HL-60/S4 (cell line): Measurements from ENCODE around the gene KCNH5.

Experiments
- in situ Hi-C: fragments of 300-500 bp; cut with MboI; formaldehyde crosslinking; loops from 2 replicates; pipeline ENCODE4 v1.14.3; 2022; ENCODE audit warnings: low sequenced_read_pairs

The KCNH5 gene, protein sequence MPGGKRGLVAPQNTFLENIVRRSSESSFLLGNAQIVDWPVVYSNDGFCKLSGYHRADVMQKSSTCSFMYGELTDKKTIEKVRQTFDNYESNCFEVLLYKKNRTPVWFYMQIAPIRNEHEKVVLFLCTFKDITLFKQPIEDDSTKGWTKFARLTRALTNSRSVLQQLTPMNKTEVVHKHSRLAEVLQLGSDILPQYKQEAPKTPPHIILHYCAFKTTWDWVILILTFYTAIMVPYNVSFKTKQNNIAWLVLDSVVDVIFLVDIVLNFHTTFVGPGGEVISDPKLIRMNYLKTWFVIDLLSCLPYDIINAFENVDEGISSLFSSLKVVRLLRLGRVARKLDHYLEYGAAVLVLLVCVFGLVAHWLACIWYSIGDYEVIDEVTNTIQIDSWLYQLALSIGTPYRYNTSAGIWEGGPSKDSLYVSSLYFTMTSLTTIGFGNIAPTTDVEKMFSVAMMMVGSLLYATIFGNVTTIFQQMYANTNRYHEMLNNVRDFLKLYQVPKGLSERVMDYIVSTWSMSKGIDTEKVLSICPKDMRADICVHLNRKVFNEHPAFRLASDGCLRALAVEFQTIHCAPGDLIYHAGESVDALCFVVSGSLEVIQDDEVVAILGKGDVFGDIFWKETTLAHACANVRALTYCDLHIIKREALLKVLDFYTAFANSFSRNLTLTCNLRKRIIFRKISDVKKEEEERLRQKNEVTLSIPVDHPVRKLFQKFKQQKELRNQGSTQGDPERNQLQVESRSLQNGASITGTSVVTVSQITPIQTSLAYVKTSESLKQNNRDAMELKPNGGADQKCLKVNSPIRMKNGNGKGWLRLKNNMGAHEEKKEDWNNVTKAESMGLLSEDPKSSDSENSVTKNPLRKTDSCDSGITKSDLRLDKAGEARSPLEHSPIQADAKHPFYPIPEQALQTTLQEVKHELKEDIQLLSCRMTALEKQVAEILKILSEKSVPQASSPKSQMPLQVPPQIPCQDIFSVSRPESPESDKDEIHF

DNA sequence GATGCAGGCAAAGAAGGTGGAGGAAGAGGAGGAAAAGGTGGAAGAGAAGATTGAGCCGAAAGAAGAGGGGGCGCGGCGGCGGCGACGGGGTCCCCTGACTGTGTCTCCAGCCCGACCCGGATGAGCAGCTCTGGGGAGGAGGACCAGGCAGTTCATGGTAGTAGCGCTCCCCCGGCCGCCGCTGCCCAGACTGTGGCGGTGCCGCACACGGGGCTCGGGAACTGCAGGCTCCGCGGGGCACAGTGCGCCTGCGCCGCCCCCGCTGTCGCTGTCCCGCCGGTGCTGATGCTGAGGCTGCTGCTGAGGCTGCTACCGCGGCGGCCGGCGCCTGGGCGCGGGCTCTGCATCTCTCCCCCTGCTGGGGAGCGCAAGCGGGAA, at the start of gene KCNH5:
KCNH5 (minus strand) TSS at position 225 of the 378 bp plus-strand sequence. CDS start 272 bp downstream, outside the sequence.
- in situ Hi-C loops: no loop called here

GRCh38 chr14:63091394-63091996, 46.2 kb upstream of the KCNH5 start:
- in situ Hi-C loops: no loop called here

DNA sequence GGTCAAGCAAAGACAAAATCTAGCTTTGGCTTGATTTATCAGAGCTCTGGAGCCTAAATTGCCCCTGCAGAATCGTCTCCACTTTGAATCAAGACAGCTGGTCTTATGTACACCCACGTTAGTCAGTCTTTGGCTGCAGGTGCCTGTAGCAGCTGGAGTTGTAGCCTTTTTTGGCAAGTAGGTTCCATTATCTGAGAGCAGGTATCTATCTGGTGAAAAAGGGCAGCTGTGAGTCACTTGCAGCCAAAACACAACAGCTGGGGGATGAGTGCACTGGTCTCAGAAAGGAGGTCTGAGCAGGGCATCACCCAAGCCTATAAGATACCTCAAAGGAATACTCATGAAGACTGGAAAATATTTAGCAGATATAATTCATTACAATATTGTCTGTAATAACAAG, 43.6 kb upstream of the KCNH5 start:
- in situ Hi-C loops: no loop called here

DNA sequence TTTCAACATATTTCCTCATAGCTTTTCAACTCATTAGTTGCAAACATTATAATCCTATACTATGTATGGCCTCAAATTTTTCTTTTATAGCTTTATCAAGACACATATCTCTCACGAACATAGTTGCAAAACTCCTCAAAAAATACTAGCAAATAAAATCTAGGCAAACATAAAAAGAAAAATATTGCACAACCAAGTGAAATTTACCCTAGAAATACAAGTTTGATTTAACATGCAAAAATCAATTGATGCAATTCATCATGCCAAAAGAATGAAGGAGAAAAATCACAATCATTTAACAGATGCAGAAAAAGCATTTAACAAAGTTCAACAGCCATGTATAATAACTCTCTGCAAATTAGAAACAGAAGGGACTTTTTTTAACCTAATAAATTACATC, 33.3 kb upstream of the KCNH5 start:
- in situ Hi-C loops: no loop called here

DNA sequence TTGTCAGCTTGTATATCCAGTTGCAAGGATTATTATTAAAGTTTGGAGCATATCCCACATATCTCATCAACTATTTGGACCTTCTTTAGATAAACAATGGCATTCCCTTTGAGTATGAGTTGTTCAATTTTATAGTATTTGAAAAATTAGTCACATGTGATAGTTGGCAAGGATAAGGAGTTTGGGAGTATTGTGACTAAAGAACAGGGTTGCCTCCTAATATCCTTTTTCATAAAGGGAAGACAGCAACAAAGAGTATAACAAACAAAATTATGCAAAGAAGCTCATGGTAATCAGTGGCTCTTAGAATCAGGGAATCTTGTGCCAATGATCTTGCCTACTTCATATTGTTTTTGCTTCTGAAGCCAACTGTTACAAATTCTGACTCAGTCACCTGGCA, 31.2 kb upstream of the KCNH5 start:
- in situ Hi-C loops: no loop called here

GRCh38 chr14:63055631-63056030, 10.4 kb upstream of the KCNH5 start:
- in situ Hi-C loops: no loop called here

- in situ Hi-C loops: no loop called here
Measured at GRCh38 chr14:63051992-63052391, 6.7 kb upstream of the KCNH5 start.

DNA sequence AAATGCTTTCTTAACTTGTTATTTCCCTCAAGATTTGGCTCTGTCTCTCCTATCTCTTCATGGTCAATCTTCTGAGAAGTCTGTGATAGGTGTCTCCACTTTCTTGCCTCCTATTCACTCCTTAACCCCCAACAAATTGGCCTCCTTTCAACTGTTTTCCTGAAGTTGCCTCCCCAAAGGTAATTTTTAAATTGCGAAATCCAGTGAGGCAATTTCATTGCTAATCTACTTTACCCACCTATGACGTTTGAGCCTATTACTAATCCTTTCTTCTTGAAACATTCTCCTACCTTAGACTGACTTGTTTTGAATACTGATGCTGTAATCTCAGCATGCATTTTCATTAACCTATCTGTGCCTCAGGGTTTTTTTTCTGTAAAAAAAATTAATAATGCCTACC, 6.0 kb upstream of the KCNH5 start:
- in situ Hi-C loops: no loop called here

- in situ Hi-C loops: no loop called here
Measured at GRCh38 chr14:63050694-63051093, 5.4 kb upstream of the KCNH5 start.

GRCh38 chr14:63046339-63047268, 1.3 kb upstream of the KCNH5 start:
- in situ Hi-C loops: no loop called here

GRCh38 chr14:63045612-63046320, 508 bp upstream of the KCNH5 start:
- in situ Hi-C loops: no loop called here

- in situ Hi-C loops: no loop called here
Measured at GRCh38 chr14:63039866-63040265, 5.4 kb downstream of the KCNH5 start.

GRCh38 chr14:63032641-63033040, 12.6 kb downstream of the KCNH5 start:
- in situ Hi-C loops: no loop called here

DNA sequence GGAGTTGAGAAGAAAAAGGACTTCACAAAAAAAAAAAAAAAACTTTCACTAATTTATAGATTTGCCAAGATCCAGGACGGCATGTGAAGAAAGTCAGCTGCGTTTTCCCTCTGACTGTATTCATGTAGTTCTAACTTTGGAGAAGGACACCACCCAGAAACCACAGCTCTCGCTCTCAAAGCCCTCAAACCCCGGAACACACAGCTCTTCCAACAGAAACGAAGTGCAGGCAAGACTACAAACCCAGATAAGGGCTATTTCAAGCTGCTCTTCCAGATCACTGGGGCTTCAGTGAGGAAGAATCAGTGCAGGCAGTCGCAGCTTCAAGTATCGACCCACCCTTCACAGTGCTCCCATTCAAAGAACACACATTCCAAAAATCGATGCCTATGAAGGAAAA, 13.2 kb downstream of the KCNH5 start:
- in situ Hi-C loops: no loop called here

DNA sequence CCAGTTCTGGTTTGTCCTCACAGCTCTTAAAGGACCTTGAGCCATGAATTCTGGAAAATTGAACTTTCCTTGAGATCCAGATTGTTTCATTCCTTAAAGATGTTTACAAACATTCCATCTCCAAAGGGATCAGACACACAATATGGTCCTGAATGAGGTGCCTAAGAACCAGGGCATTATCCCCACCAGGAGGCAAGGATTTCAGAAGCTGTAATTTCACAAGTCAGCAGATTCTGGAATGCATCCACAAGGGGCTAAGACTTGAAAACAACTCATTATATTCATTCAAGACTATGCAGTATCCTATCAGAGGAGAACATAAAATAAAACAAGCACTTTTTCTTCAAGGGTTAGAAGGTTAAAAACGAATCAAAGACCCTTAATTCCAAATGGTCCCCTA, 15.1 kb downstream of the KCNH5 start:
- in situ Hi-C loops: no loop called here

DNA sequence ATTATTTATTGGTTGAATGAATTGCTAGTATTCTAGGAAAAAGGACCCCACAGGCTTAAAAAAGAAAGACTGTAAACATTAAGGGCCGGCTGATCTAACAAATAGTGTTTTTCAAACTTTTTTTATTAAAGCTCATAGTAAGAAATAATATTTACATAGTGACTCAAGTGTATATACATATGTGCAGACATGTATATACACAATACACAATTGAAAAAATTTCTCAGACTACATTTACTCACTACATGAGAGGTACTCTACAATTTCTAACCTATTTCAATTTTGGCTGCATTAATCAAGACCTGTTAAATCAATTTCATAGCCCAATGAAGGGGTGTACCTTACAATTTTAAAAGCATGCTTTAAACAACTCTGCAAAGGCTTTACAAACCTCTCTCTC, 17.5 kb downstream of the KCNH5 start:
- in situ Hi-C loops: no loop called here

GRCh38 chr14:63026491-63026890, 18.8 kb downstream of the KCNH5 start:
- in situ Hi-C loops: no loop called here

DNA sequence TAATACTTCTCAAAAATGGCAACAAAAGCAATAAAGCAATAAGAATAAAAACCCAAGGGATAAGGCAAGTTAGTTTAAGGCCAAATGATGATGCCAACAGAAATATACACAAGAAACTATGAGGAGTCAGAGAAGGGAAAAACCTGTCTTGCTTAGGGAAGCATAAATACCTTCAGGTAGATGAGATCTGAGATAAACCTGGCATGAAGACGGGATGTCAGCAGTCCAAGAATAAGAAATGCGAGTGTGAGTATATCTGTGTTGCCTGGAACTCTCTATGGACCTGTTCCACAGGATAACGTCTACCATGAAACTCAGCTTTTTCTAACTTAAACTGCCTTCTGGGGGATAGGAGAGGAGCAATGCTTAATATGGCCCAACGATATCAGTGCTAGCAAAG, 30.6 kb downstream of the KCNH5 start:
- in situ Hi-C loops: no loop called here

- in situ Hi-C loops: no loop called here
Measured at GRCh38 chr14:63012171-63012570, 33.1 kb downstream of the KCNH5 start.

DNA sequence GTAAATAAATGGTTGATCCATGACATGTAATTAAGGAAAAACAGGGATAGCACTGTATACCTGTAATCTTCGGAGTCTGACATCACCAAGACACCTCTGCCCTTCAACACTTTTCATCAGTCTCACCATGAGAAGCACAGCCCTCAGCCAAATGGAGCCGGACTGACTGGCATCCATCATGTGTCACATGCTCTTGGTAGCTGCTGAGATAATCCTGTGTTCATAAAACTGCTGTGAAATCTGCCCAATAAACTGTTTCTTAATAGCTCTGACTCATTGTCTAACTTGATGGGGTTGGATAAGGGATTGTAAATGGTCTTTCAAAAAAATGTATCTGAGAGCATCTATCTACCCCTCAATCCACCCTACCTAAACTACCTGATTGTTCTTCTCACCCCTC, 33.6 kb downstream of the KCNH5 start:
- in situ Hi-C loops: no loop called here
